OCI-LY1 (cell line): ENCODE measurements around the gene TSPAN10.

Experiments used
- EZH2 ChIP-seq: fragments of 200-600 bp; sonication (generic), shearing (Covaris generic); IDR thresholded peaks from 2 replicates; pipeline ENCODE4 v1.8.0; 2017; ENCODE audit warnings: borderline replicate concordance, mixed run types, mild to moderate bottlenecking, antibody characterized with exemption, low read length, moderate library complexity, mixed read lengths
- TF ChIP-seq, protein P1 (sequence below): fragments of 200-600 bp; sonication (generic), shearing (Covaris generic); IDR thresholded peaks from 2 replicates; pipeline ENCODE4 v1.5.1; 2017; ENCODE audit warnings: mild to moderate bottlenecking, antibody characterized with exemption, low read length, moderate library complexity, mixed read lengths

GRCh38 chr17:81662002-81662401 lies 25.0 kb downstream of the TSPAN10 start:
- TF ChIP-seq, protein P1, sequence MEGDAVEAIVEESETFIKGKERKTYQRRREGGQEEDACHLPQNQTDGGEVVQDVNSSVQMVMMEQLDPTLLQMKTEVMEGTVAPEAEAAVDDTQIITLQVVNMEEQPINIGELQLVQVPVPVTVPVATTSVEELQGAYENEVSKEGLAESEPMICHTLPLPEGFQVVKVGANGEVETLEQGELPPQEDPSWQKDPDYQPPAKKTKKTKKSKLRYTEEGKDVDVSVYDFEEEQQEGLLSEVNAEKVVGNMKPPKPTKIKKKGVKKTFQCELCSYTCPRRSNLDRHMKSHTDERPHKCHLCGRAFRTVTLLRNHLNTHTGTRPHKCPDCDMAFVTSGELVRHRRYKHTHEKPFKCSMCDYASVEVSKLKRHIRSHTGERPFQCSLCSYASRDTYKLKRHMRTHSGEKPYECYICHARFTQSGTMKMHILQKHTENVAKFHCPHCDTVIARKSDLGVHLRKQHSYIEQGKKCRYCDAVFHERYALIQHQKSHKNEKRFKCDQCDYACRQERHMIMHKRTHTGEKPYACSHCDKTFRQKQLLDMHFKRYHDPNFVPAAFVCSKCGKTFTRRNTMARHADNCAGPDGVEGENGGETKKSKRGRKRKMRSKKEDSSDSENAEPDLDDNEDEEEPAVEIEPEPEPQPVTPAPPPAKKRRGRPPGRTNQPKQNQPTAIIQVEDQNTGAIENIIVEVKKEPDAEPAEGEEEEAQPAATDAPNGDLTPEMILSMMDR: no peak
- no peak for TF ChIP-seq EZH2
